Measurements from ENCODE around the gene GPSM1. TPM values are rescaled to one million over a fixed set of nuclear protein-coding genes. Genes with fewer than 3 reads are reported as not detected.
A peak's percentile ranks its signal among the peaks of the same experiment; 100 is the strongest.

The GPSM1 gene
- total and polyA plus RNA-seq, 9 of the 15 experiments (the other 6 are each of a cell fraction or from before 2014, with no cell fraction given): 0.04 to 14.2 (median 3.1) TPM

DNA sequence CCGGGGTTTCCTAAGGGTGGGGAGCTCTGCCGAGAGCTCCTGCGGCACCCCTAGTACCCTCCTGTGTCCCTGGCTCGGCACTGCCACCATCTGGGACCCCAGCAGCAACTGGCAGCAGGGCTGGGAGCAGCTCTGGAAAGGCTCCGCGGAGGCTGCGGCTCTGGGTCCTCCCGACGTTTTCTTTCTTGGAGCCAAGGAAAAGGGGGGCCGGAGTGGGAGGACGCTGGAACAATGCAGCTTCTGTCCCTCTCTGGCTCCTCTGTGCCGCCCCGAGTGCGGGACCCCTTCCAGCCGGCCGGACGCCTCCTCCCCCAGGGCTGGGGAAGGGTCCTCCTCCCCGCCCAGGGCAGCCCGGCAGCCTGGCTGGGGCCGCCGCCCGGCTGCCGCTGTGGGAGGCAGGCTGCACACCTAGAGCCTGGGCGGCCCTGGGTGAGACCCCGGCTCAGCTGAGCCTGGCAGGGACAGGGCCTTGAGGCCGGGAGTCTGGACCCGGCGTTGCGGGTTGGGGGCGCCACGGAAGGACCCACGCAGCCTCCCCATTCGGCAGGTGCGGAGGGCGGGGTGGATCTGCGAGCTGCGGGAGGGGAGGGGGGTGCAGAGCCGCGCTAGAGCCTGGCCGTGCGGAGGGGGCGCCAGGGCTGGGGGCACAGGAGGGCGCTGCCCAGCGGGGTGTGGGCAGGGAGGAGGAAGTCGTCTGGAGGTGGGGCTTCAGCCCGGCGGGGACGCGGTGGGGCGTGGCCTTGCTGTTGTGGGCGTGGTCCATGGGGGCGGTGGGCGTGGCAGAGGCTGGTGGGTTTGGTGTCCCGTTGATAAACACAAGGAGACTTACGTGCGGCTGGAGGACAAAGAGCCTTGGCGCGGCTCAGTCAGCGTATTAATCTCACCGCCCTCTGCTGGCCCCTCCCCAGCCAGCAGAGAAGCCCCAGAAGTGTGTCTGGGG, 15.1 kb downstream of the GPSM1 start (continued):
- TF ChIP-seq, protein P1, sequence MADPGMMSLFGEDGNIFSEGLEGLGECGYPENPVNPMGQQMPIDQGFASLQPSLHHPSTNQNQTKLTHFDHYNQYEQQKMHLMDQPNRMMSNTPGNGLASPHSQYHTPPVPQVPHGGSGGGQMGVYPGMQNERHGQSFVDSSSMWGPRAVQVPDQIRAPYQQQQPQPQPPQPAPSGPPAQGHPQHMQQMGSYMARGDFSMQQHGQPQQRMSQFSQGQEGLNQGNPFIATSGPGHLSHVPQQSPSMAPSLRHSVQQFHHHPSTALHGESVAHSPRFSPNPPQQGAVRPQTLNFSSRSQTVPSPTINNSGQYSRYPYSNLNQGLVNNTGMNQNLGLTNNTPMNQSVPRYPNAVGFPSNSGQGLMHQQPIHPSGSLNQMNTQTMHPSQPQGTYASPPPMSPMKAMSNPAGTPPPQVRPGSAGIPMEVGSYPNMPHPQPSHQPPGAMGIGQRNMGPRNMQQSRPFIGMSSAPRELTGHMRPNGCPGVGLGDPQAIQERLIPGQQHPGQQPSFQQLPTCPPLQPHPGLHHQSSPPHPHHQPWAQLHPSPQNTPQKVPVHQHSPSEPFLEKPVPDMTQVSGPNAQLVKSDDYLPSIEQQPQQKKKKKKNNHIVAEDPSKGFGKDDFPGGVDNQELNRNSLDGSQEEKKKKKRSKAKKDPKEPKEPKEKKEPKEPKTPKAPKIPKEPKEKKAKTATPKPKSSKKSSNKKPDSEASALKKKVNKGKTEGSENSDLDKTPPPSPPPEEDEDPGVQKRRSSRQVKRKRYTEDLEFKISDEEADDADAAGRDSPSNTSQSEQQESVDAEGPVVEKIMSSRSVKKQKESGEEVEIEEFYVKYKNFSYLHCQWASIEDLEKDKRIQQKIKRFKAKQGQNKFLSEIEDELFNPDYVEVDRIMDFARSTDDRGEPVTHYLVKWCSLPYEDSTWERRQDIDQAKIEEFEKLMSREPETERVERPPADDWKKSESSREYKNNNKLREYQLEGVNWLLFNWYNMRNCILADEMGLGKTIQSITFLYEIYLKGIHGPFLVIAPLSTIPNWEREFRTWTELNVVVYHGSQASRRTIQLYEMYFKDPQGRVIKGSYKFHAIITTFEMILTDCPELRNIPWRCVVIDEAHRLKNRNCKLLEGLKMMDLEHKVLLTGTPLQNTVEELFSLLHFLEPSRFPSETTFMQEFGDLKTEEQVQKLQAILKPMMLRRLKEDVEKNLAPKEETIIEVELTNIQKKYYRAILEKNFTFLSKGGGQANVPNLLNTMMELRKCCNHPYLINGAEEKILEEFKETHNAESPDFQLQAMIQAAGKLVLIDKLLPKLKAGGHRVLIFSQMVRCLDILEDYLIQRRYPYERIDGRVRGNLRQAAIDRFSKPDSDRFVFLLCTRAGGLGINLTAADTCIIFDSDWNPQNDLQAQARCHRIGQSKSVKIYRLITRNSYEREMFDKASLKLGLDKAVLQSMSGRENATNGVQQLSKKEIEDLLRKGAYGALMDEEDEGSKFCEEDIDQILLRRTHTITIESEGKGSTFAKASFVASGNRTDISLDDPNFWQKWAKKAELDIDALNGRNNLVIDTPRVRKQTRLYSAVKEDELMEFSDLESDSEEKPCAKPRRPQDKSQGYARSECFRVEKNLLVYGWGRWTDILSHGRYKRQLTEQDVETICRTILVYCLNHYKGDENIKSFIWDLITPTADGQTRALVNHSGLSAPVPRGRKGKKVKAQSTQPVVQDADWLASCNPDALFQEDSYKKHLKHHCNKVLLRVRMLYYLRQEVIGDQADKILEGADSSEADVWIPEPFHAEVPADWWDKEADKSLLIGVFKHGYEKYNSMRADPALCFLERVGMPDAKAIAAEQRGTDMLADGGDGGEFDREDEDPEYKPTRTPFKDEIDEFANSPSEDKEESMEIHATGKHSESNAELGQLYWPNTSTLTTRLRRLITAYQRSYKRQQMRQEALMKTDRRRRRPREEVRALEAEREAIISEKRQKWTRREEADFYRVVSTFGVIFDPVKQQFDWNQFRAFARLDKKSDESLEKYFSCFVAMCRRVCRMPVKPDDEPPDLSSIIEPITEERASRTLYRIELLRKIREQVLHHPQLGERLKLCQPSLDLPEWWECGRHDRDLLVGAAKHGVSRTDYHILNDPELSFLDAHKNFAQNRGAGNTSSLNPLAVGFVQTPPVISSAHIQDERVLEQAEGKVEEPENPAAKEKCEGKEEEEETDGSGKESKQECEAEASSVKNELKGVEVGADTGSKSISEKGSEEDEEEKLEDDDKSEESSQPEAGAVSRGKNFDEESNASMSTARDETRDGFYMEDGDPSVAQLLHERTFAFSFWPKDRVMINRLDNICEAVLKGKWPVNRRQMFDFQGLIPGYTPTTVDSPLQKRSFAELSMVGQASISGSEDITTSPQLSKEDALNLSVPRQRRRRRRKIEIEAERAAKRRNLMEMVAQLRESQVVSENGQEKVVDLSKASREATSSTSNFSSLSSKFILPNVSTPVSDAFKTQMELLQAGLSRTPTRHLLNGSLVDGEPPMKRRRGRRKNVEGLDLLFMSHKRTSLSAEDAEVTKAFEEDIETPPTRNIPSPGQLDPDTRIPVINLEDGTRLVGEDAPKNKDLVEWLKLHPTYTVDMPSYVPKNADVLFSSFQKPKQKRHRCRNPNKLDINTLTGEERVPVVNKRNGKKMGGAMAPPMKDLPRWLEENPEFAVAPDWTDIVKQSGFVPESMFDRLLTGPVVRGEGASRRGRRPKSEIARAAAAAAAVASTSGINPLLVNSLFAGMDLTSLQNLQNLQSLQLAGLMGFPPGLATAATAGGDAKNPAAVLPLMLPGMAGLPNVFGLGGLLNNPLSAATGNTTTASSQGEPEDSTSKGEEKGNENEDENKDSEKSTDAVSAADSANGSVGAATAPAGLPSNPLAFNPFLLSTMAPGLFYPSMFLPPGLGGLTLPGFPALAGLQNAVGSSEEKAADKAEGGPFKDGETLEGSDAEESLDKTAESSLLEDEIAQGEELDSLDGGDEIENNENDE (IDR thresholded peaks at IDR 0.05; ENCODE audit: low read depth, low read length): no peak
- TF ChIP-seq HLTF (IDR thresholded peaks at IDR 0.05) (no peak), LEF1 (IDR thresholded peaks at IDR 0.05) (no peak), XRCC5 (IDR thresholded peaks at IDR 0.05; ENCODE audit: low read depth, low read length) (no peak), PRMT5 (CRISPR knock-in tag; IDR thresholded peaks at IDR 0.05) (no peak), SP1 (CRISPR knock-in tag; IDR thresholded peaks at IDR 0.05) (peak; percentile 92), EGR1 (conservative IDR thresholded peaks at IDR 0.05) (peak; percentile 94)
- TF ChIP-seq, protein P2, sequence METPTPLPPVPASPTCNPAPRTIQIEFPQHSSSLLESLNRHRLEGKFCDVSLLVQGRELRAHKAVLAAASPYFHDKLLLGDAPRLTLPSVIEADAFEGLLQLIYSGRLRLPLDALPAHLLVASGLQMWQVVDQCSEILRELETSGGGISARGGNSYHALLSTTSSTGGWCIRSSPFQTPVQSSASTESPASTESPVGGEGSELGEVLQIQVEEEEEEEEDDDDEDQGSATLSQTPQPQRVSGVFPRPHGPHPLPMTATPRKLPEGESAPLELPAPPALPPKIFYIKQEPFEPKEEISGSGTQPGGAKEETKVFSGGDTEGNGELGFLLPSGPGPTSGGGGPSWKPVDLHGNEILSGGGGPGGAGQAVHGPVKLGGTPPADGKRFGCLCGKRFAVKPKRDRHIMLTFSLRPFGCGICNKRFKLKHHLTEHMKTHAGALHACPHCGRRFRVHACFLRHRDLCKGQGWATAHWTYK (CRISPR knock-in tag; IDR thresholded peaks at IDR 0.05): no peak
- TF ChIP-seq, protein P3, sequence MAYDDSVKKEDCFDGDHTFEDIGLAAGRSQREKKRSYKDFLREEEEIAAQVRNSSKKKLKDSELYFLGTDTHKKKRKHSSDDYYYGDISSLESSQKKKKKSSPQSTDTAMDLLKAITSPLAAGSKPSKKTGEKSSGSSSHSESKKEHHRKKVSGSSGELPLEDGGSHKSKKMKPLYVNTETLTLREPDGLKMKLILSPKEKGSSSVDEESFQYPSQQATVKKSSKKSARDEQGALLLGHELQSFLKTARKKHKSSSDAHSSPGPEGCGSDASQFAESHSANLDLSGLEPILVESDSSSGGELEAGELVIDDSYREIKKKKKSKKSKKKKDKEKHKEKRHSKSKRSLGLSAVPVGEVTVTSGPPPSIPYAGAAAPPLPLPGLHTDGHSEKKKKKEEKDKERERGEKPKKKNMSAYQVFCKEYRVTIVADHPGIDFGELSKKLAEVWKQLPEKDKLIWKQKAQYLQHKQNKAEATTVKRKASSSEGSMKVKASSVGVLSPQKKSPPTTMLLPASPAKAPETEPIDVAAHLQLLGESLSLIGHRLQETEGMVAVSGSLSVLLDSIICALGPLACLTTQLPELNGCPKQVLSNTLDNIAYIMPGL (CRISPR knock-in tag; IDR thresholded peaks at IDR 0.05): no peak
- TF ChIP-seq, protein P4, sequence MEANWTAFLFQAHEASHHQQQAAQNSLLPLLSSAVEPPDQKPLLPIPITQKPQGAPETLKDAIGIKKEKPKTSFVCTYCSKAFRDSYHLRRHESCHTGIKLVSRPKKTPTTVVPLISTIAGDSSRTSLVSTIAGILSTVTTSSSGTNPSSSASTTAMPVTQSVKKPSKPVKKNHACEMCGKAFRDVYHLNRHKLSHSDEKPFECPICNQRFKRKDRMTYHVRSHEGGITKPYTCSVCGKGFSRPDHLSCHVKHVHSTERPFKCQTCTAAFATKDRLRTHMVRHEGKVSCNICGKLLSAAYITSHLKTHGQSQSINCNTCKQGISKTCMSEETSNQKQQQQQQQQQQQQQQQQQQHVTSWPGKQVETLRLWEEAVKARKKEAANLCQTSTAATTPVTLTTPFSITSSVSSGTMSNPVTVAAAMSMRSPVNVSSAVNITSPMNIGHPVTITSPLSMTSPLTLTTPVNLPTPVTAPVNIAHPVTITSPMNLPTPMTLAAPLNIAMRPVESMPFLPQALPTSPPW (CRISPR knock-in tag; IDR thresholded peaks at IDR 0.05): peak; percentile 50; the same call in 1 of the 2 replicates

Data from K562 (cell line).